ENCODE results near the gene CAPZB.

CAPZB gene

GRCh38 chr1:19409477-19410341, 75.6 kb downstream of the CAPZB start:
- no peak for DNase-seq

- no peak for DNase-seq
Observed at GRCh38 chr1:19407494-19408096, 77.7 kb downstream of the CAPZB start.

- DNase-seq, result no peak
Observed at GRCh38 chr1:19406680-19407079, 78.7 kb downstream of the CAPZB start.

- DNase-seq, result peak in 25 of 51 donors; percentile 10 to 61 (median 41)
Observed at GRCh38 chr1:19405761-19406487, 79.4 kb downstream of the CAPZB start.

GRCh38 chr1:19405195-19405760, 80.1 kb downstream of the CAPZB start:
- no peak for DNase-seq

- no peak for DNase-seq
Observed at GRCh38 chr1:19404748-19405147, 80.6 kb downstream of the CAPZB start.

- DNase-seq, result no peak
Observed at GRCh38 chr1:19403256-19403655, 82.1 kb downstream of the CAPZB start.

GRCh38 chr1:19402031-19402813, 83.1 kb downstream of the CAPZB start:
- DNase-seq, result no peak

GRCh38 chr1:19401535-19401889, 83.8 kb downstream of the CAPZB start:
- DNase-seq, result no peak

GRCh38 chr1:19400875-19401534, 84.3 kb downstream of the CAPZB start:
- no peak for DNase-seq

GRCh38 chr1:19400192-19400611, 85.1 kb downstream of the CAPZB start:
- DNase-seq, result no peak

GRCh38 chr1:19398309-19398760, 87.0 kb downstream of the CAPZB start:
- peak in 2 of 51 donors; percentile 23 to 35 for DNase-seq

- no peak for DNase-seq
Observed at GRCh38 chr1:19397217-19397945, 88.0 kb downstream of the CAPZB start.

- DNase-seq, result no peak
Observed at GRCh38 chr1:19396280-19396679, 89.1 kb downstream of the CAPZB start.

- DNase-seq, result no peak
Observed at GRCh38 chr1:19395678-19396192, 89.6 kb downstream of the CAPZB start.

- DNase-seq, result no peak
Observed at GRCh38 chr1:19393046-19393445, 92.3 kb downstream of the CAPZB start.

GRCh38 chr1:19392221-19392620, 93.1 kb downstream of the CAPZB start:
- DNase-seq, result no peak

GRCh38 chr1:19391596-19391981, 93.8 kb downstream of the CAPZB start:
- DNase-seq, result no peak

GRCh38 chr1:19390901-19391595, 94.3 kb downstream of the CAPZB start:
- DNase-seq, result peak in 26 of 51 donors; percentile 4 to 61 (median 28)
